GM18526 (cell line): Measurements from ENCODE around the gene DGKK.

Experiments
- POLR2A ChIP-seq: IDR thresholded peaks from 3 replicates; pipeline ENCODE4 v1.6.1; 2011; ENCODE audit not compliant: insufficient read length; ENCODE audit errors: extremely low read depth

The DGKK gene

DNA sequence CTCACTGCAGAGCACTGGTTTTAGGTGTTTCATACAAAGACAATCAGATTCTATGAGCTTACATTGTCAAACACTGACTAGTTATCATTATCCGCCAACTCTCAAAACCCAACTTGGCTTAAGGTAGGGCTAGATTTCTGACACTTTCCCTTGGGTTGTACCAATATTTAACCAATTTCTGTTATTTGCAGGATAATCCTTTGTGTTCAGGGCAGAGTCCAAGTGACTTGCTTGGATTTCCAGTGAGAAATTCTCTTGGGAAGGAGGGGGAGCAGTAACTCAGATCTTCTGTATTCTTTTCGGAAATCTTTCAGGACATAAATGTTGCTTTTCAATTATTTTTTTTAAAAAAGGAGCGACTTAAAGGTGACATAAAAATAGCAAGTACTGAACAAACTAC, 23.1 kb downstream of the DGKK start:
- no peak for TF ChIP-seq POLR2A

DNA sequence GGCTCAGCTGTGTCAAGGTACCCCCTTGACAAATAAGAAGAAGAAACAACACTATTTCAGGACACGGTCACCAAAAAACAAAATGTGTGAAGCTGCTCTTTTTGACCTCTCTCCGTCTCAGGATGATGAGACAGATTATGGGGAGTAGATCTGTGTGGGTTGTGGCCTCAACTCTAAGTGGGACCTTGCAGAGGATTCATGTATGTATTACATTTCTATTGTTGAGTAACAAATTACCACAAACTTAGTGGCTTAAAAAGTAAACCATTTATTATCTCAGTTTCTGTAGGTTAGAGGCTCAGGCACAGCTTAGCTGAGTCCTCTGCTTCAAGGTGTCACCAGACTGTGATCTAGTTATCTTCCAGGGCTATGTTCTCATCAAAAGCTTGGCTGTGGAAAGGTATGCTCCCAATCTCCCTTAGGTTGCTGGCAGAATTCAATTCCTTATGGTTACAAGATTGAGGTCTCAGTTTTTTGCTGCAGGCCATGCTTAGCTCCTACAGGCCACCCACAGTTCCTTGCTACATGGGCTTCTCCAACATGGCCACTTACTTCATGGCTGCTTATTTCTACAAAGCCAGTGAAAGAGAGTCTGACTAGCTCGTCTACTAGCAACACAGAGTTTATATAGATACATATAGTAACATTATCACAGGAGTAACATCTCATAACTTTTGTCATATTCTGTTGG, 28.1 kb downstream of the DGKK start:
- TF ChIP-seq POLR2A: no peak

DNA sequence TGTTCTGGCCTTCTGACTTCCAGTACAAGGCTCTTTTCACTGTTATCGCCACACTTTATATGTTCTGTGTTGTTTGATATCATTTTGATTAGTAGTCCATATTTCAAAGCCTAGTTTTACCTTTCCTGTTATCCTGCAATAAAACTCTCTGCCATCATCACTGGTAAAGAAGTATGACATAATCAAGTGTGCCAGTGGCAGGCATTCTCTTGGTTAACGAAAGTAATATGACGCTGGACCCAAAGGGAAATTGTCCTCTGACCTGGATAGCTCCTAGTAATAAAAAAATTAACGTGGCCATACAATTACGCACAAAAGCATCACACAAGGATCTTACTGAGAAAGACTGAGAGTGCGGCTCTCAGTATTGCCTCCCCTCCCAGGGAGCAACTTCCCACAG, 33.8 kb downstream of the DGKK start:
- TF ChIP-seq POLR2A: no peak

GRCh38 chrX:50432829-50433289, 37.8 kb downstream of the DGKK start:
- no peak for TF ChIP-seq POLR2A

DNA sequence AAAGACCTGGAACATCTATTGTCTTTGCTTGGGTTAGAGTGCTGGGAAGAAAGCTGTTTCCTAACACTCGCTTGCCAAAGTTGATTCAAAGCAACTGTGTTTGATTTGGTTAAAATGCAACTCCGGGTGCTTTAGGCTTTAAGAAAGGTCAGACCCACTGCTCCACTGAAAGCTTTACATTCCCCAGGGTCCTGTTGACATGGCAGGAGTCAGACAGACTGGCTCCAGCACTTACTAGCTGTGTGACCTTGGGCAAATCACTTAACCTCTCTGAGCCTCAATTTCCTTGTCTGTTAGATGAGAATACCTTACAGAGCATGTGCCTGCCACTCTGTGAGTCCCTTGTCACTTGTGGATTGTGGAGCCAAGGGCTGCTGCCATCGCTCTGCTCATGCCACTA, 39.0 kb downstream of the DGKK start:
- no peak for TF ChIP-seq POLR2A

GRCh38 chrX:50430917-50431575, 39.6 kb downstream of the DGKK start:
- no peak for TF ChIP-seq POLR2A

- no peak for TF ChIP-seq POLR2A
Measured at GRCh38 chrX:50428174-50428573, 42.5 kb downstream of the DGKK start.

DNA sequence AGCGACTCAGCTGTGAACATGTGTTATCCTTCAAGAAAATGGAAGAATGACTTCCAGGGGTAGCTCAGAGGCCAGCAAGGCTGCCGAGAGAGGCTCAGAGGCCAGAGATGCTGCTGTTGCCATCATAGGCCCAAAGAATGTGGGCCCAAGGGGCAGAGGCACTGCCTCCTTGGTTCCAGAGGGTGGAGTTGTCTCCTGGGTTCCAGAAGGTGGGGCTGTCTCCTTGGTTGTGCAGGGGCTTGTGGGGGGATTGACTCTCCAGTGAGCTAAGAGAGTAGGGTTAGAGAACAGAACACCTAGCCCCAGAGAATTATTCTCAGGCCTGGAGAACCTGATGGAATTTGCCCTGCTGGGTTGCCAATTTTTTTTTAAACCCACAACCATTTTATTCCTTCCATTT, 62.6 kb downstream of the DGKK start:
- TF ChIP-seq POLR2A: no peak

- no peak for TF ChIP-seq POLR2A
Measured at GRCh38 chrX:50403903-50404302, 66.7 kb downstream of the DGKK start.

DNA sequence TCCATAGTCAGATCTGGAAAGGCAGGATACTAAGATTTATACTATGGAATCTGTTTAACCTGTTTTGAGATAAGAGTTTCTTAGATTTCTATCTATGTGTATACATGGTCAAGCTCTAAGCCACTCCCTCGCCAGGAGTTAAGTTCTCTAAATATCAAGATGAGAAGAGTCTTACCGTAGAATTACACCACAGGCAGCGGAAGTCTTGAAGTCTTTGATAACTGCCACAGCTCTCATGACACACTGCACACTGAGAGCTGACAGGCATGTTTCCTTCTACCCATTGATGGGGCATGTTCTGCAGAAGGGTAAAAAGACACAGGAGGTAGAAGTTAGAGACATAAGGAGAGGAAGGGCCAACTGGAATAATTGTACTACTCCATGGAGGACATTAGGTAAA, 67.7 kb downstream of the DGKK start:
- TF ChIP-seq POLR2A: no peak

- no peak for TF ChIP-seq POLR2A
Measured at GRCh38 chrX:50393902-50394301, 76.7 kb downstream of the DGKK start.

DNA sequence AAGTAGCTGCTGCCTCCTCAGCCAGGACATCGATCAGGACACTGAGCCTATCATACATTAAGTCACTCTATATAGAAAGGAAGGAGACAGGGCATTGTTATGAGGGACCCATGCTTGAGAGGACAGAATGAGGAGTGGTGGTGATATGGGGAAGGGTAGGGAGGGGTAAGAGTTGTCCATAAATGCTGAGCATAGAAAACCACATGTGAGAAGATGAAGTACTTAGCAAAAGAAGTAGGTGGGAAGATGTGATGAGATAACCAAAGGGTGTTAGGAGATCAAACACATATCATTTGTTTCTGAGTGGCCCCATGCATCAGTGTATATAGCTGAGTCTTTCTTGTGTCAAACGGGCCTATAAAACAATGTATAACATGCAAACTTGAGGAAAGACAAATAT, 84.1 kb downstream of the DGKK start:
- TF ChIP-seq POLR2A: no peak

- no peak for TF ChIP-seq POLR2A
Measured at GRCh38 chrX:50381729-50382415, 88.8 kb downstream of the DGKK start.

DNA sequence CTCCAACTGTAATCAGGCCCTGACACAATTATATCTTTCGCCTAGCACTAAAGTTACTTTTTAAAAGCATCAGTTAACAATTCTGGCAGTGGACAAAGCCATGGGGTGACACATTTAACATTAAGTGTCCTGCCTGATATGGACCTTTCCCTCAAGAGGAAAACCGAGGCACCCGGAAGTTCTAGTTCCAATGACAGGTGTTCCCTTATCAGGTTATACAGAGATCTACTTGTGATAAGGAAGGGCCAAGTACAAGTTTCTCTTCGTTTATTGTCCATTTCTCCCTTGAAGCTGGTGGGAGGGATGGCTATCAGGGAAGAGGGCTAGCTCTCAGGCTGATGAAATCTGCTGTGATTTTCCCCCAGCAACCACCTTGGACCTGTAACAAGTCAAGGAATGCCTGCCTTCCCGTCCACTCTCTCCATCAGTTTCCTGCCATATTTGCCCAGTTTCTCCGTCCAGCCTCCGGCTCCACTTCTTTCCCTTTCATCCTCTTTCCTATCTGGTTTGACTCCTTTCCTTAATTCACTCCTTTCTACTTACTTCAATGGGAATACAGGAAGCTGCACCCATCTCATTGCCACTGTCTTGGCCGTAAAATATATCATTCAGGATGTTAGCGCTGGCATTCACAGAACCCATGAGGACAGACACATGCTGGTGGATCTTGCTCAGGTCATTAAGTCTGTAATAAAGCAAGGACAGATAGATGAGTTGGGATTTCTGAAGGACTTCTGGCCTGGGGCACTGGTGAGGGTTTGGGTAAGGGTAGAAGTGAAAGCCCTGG, 95.0 kb downstream of the DGKK start:
- TF ChIP-seq POLR2A: no peak

GRCh38 chrX:50372966-50373365, 97.7 kb downstream of the DGKK start:
- TF ChIP-seq POLR2A: no peak

DNA sequence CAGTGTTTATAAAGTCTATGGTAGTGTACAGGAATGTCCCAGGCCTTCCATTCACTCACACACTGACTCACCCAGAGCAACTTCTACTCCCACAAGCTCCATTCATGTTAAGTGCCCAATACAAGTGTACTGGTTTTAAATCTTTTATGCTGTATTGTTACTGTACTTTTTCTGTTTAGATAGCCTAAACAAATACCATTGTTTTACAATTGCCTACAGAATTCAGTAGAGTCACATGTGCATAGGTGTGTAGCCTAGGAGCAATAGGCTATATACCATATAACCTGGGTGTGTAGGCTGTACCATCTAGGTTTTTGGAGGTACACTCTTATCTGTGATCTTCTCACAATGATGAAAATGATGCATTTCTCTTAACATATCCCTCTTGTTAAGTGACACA, 126.7 kb downstream of the DGKK start:
- TF ChIP-seq POLR2A: no peak

- no peak for TF ChIP-seq POLR2A
Measured at GRCh38 chrX:50333308-50333707, 137.3 kb downstream of the DGKK start.
